Thyroid gland (tissue), 4 donors: ENCODE data around the gene SREK1IP1. TPM values are rescaled to one million over a fixed set of nuclear protein-coding genes. Genes with fewer than 3 reads are reported as not detected.
"Not testable (repeated sequence)": the region's sequence is repeated elsewhere in the genome, so short reads cannot be mapped to it uniquely, and the experiment has no call there.

Experiments used
- DNase-seq, 2 donors: peaks; one replicate each; pipeline ENCODE4 v3.0.0-alpha.2; 2019
- H3K27ac ChIP-seq, 3 donors: fragments of 200-600 bp; sonication (generic); 1 replicate in 2 of 3; 2 replicates in 1 of 3; pipeline ENCODE4 v1.5.1; 2016 to 2019; ENCODE audit warnings: mild to moderate bottlenecking in 1 of 3, moderate library complexity in 1 of 3
- H3K27me3 ChIP-seq: fragments of 200-600 bp; sonication (generic); one replicate; pipeline ENCODE4 v1.5.1; 2019
- H3K36me3 ChIP-seq, 2 donors: fragments of 200-600 bp; sonication (generic); one replicate each; pipeline ENCODE4 v1.5.1; 2016 to 2019
- H3K4me1 ChIP-seq, 2 donors: fragments of 200-600 bp; sonication (generic); one replicate each; pipeline ENCODE4 v1.5.1; 2017 to 2019
- H3K4me3 ChIP-seq, 3 donors: fragments of 200-600 bp; sonication (generic); replicated peaks in 1 of 3; 1 replicate in 2 of 3; 2 replicates in 1 of 3; pipeline ENCODE4 v1.5.1; 2016; ENCODE audit warnings: mild to moderate bottlenecking in 1 of 3
- H3K9me3 ChIP-seq: fragments of 200-600 bp; sonication (generic); one replicate; pipeline ENCODE4 v1.5.1; 2017
- POLR2A ChIP-seq, 2 donors: fragments of 450-650 bp; IDR thresholded peaks; one replicate each; pipeline ENCODE4 v1.6.1; 2017; ENCODE audit warnings: antibody characterized with exemption in 2 of 2, mild to moderate bottlenecking in 2 of 2, moderate library complexity in 1 of 2
- WGBS, 2 donors: methylation state at CpG; one replicate each; pipeline ENCODE4 v1.1.5; 2017; 5-methylcytosine and 5-hydroxymethylcytosine counted together
- intact Hi-C: fragments of 100-400 bp; cut with DNase I; formaldehyde crosslinking; loops from one replicate; pipeline ENCODE4 v1.15.1; 2023
- total RNA-seq, 4 donors: library from RNA; depleted of rRNA; stranded (reverse); fragments of >200 nt; gene quantifications; one replicate each; pipeline ENCODE4 v1.2.3, GENCODE V29; 2016
- TF ChIP-seq, protein P1 (sequence below), 6 experiments: fragments of 200-600 bp in 3 of 6; fragments of 450-650 bp in 3 of 6; sonication (generic) in 3 of 6; IDR thresholded peaks; one replicate each; pipeline ENCODE4 v1.5.1; 2016 to 2019; ENCODE audit warnings: antibody characterized with exemption in 6 of 6, mild to moderate bottlenecking in 2 of 6, inconsistent platforms in 1 of 6, moderate library complexity in 1 of 6

Gene SREK1IP1
- total RNA-seq, 4 donors from 2014 or later: 8.5 to 10.5 (median 9.8) TPM

DNA sequence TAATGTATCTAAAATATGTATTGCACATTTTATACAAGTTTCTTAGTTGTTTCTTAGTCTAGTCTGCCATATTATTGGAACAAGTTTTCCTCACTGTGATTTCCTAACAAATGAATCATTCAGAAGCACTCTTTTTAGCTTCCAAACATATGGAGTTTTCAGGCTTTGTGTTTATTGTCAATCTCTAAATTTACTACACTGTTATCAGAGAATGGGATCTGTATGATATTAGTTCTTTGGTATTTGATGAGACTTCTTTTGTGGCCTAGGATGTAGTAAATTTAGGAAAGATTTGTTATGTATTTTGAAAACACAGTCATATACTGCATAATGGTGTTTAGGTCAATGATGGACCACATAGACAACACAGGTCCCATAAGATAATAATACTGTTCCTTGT, 25.7 kb downstream of the SREK1IP1 start:
- no peak for TF ChIP-seq POLR2A (IDR thresholded peaks at IDR 0.05)
- TF ChIP-seq, protein P1, sequence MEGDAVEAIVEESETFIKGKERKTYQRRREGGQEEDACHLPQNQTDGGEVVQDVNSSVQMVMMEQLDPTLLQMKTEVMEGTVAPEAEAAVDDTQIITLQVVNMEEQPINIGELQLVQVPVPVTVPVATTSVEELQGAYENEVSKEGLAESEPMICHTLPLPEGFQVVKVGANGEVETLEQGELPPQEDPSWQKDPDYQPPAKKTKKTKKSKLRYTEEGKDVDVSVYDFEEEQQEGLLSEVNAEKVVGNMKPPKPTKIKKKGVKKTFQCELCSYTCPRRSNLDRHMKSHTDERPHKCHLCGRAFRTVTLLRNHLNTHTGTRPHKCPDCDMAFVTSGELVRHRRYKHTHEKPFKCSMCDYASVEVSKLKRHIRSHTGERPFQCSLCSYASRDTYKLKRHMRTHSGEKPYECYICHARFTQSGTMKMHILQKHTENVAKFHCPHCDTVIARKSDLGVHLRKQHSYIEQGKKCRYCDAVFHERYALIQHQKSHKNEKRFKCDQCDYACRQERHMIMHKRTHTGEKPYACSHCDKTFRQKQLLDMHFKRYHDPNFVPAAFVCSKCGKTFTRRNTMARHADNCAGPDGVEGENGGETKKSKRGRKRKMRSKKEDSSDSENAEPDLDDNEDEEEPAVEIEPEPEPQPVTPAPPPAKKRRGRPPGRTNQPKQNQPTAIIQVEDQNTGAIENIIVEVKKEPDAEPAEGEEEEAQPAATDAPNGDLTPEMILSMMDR (IDR thresholded peaks at IDR 0.05): no peak
- Histone ChIP-seq H3K27me3 (no peaks in the 10 kb centered on the region), H3K27ac (no peak overlapping the region), H3K4me3 (no peak overlapping the region), H3K9me3 (no peaks in the 10 kb centered on the region), H3K36me3 (peaks cover 0 to 4% of the 10 kb centered on the region in 2 donors), H3K4me1 (no peaks in the 10 kb centered on the region)
- intact Hi-C loops: no loop called here
- DNase-seq: no peak

DNA sequence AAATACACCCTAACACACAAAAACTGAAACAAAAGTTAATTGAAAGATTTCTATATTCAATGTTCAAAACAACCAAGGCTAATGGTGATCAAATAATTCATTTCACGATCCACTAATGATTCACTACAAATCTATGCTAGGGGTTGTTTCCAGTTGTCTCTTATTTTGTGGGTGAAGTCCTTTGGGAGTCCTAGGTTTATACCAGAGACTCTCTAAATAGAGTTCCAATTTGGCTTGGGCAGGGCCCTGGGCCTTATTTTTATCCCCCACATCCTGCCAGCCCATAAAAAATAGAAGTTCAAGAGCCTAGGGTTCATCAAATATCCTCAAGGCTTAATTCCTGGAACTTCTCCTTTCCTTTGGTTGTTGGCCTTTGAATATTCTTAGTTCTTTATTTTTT, 26.1 kb downstream of the SREK1IP1 start:
- no peaks in the 10 kb centered on the region for H3K4me1 ChIP-seq
- no peaks in the 10 kb centered on the region for H3K9me3 ChIP-seq
- no peak for DNase-seq
- no peaks in the 10 kb centered on the region for H3K27me3 ChIP-seq
- no peak overlapping the region for H3K4me3 ChIP-seq
- H3K27ac ChIP-seq: no peak overlapping the region
- WGBS, 2 donors: 81 to 89% methylated on average over 1 of the region's 1 CpG
- TF ChIP-seq, protein P1 (IDR thresholded peaks at IDR 0.05): no peak
- TF ChIP-seq POLR2A (IDR thresholded peaks at IDR 0.05): no peak
- intact Hi-C loops: no loop called here
- H3K36me3 ChIP-seq: peaks cover 0 to 4% of the 10 kb centered on the region in 2 donors

DNA sequence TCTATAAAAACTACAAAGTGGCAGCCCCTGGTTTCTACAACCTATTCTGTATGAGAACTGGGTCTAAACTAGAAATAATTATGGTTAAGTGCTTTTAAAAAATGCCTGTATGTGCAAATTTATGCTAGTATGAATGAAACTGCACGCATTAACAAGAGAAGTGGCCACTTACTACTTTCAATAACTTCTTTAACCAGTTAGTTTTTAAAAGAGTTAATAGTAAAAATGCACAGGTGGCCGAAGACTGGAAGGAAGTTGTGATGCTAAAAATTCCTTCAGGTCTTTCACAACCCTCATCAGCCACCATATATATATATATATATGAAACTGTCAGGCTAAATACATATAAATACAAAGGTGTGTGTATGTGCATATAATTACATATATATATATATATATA, 41.3 kb downstream of the SREK1IP1 start:
- no peak for DNase-seq
- Histone ChIP-seq H3K4me1 (no peaks in the 10 kb centered on the region), H3K27me3 (no peaks in the 10 kb centered on the region), H3K36me3 (peaks cover 11 to 23% of the 10 kb centered on the region in 2 donors), H3K9me3 (no peaks in the 10 kb centered on the region), H3K4me3 (no peak overlapping the region), H3K27ac (no peak overlapping the region)
- TF ChIP-seq, protein P1 (IDR thresholded peaks at IDR 0.05): no peak
- TF ChIP-seq POLR2A (IDR thresholded peaks at IDR 0.05): no peak
- intact Hi-C loops: no loop called here
- 92 to 97% methylated on average over 2 of the region's 2 CpGs for WGBS, 2 donors

DNA sequence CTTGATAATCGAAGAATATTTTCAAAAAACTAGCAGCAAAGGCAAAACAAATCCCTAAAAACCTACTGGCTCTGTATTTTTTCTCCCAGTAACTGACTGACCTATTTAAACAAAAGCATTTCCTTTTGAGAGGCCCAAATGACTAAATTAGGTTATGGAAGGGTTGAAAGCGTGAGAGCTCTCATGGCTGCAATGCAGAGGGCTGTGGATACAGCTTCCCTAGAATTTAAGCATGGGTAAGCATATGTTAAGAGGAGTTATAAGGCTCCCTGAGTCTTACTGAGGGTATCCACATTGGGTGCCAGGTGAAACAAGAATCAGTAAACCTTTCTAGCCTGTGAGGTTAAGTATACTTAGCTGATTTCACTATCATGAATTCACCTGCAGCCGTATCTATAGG, 45.9 kb downstream of the SREK1IP1 start:
- WGBS, 2 donors: 65% methylated on average over 3 of the region's 3 CpGs
- no peak overlapping the region for H3K27ac ChIP-seq
- H3K36me3 ChIP-seq: peaks cover 11 to 20% of the 10 kb centered on the region in 2 donors
- no peaks in the 10 kb centered on the region for H3K4me1 ChIP-seq
- H3K9me3 ChIP-seq: no peaks in the 10 kb centered on the region
- no peaks in the 10 kb centered on the region for H3K27me3 ChIP-seq
- TF ChIP-seq POLR2A (IDR thresholded peaks at IDR 0.05): no peak
- TF ChIP-seq, protein P1 (IDR thresholded peaks at IDR 0.05): no peak
- no peak overlapping the region for H3K4me3 ChIP-seq
- DNase-seq: no peak
- intact Hi-C loops: no loop called here

DNA sequence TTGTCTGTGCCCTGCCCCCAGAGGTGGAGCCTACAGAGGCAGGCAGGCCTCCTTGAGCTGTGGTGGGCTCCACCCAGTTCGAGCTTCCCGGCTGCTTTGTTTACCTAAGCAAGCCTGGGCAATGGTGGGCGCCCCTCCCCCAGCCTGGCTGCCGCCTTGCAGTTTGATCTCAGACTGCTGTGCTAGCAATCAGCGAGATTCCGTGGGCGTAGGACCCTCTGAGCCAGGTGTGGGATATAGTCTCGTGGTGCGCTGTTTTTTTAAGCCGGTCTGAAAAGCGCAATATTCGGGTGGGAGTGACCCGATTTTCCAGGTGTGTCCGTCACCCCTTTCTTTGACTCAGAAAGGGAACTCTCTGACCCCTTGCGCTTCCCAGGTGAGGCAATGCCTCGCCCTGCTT, 54.0 kb downstream of the SREK1IP1 start:
- H3K36me3 ChIP-seq, intact Hi-C loops, H3K4me3 ChIP-seq, H3K27ac ChIP-seq, H3K27me3 ChIP-seq, H3K9me3 ChIP-seq, H3K4me1 ChIP-seq, DNase-seq: not testable (repeated sequence)
- WGBS, 2 donors: 88% methylated on average over 12 of the region's 16 CpGs

DNA sequence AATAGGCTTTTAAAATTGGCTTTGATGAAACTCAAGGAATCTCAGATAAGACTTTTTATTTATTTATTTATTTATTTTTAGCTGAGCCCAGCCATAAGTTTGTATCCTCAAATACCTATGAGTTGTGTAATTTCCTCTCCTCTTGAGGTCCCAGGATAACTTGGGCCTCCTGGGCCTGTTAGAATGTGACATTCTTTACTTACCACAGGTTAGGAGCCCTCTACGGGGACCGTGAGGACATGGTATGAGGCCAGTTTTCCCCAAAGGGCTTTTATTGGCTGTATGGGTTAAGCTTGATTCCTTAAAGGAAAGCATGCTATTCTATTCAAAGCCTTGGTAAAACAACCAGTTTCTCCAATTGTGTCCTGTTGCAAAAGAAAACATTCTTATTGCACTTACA, 61.3 kb downstream of the SREK1IP1 start:
- Histone ChIP-seq H3K4me1 (no peaks in the 10 kb centered on the region), H3K27ac (no peak overlapping the region), H3K27me3 (no peaks in the 10 kb centered on the region), H3K9me3 (no peaks in the 10 kb centered on the region), H3K4me3 (no peak overlapping the region), H3K36me3 (no peaks in the 10 kb centered on the region)
- TF ChIP-seq, protein P1 (IDR thresholded peaks at IDR 0.05): no peak
- DNase-seq: no peak
- intact Hi-C loops: no loop called here
- 74 to 87% methylated on average over 2 of the region's 2 CpGs for WGBS, 2 donors

DNA sequence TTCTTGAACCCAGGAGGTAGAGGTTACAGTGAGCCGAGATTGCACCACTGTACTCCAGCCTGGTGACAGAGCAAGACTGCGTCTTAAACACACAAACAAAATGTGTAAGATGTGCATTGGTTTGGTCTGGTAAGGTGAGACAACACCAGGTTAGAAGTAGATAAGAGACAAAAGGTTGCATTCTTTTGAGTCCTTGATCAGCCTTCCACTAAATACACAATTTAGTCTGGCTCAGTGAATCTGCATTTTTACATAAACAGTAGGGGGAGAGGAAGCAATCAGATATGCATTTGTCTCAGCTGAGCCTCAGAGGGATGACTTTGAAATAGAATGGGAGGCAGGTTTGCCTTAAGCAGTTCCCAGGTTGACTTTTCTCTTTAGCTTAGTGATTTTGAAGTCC, 62.4 kb downstream of the SREK1IP1 start:
- 22 to 27% methylated on average over 2 of the region's 2 CpGs for WGBS, 2 donors
- H3K4me3 ChIP-seq, H3K27ac ChIP-seq, intact Hi-C loops, H3K9me3 ChIP-seq, H3K36me3 ChIP-seq, H3K27me3 ChIP-seq, DNase-seq, H3K4me1 ChIP-seq: not testable (repeated sequence)
